ENCODE measurements around the gene ARHGEF17.

ARHGEF17 gene

DNA sequence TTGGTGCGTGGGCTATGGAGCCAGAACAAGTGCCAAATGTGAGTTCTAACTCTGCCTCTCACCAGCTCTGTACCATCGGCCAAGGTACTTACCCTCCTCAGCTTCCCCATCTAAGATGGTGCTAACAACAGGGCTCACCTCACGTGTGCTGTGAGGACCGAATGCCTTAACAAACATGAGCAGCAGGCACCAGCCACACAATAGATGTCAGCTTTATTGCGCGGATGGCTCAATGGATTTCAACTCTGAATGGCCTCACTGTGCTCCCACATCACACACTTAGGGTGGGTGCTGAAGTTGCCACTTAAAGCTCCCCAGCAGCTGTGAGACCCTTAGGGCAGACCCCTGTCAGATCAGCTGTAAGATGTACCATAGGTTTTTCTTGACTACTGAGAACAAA is 92.2 kb downstream of the ARHGEF17 start:
- ChIA-PET CTCF (interaction anchor here (0.9 to 14.0 kb wide), 9 partner anchors 9 to 260 kb away, joined by 3 to 248 read pairs (median 15); partner anchors contain the start of gene ARHGEF17), POLR2A (interaction anchor here (1.1 kb wide), 1 partner anchor 15 kb away, joined by 3 read pairs; no protein-coding TSS in a partner anchor)
- no peak for TF ChIP-seq CTCF (IDR thresholded peaks at IDR 0.05; ENCODE audit: insufficient read depth, low read length, missing control alignments)
- DNase-seq (ENCODE audit: low read depth, low spot score): no peak
- no peak overlapping the region for H3K4me3 ChIP-seq (ENCODE audit: low read depth, low read length)

DNA sequence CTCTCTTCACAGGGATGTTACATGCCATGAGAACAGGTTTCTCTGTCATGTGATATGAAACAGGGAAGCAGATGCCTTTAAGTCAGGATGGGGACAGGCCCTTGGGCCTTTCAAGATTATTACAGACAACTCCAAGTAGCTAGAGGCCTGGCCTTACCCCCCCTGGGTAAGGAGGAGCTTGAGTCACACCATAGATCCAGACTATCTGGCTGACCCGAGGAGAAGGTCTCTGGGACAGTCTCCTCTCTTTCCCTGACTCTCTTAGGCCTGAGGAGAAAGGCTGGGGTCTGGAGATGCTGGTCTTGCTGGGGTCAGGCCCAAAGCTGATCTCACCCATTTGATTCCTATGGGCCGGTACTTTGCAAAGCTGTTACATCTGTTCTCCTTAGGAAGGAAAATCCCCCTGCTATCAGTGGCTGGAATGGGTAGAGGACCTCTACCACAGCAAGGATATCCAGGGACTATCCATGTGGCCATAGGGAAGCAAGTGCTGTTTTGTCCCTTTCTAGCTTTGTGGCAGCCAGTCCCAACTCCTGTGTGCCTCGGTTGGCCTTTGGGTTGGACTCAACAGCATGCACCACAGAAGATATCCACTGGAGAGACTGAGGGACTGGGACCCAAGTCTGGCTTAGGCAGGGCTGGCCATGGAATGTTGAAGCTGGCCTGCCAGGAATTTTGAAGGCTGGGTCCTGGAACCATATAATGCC is 93.3 kb downstream of the ARHGEF17 start:
- H3K4me3 ChIP-seq (ENCODE audit: low read depth, low read length): no peak overlapping the region
- ChIA-PET POLR2A (no interaction called here), CTCF (interaction anchor here (1.1 to 14.0 kb wide), 13 partner anchors 8 to 280 kb away, joined by 3 to 248 read pairs (median 6); partner anchors contain the start of gene ARHGEF17)
- TF ChIP-seq CTCF (IDR thresholded peaks at IDR 0.05; ENCODE audit: insufficient read depth, low read length, missing control alignments): no peak
- DNase-seq (ENCODE audit: low read depth, low spot score): no peak

DNA sequence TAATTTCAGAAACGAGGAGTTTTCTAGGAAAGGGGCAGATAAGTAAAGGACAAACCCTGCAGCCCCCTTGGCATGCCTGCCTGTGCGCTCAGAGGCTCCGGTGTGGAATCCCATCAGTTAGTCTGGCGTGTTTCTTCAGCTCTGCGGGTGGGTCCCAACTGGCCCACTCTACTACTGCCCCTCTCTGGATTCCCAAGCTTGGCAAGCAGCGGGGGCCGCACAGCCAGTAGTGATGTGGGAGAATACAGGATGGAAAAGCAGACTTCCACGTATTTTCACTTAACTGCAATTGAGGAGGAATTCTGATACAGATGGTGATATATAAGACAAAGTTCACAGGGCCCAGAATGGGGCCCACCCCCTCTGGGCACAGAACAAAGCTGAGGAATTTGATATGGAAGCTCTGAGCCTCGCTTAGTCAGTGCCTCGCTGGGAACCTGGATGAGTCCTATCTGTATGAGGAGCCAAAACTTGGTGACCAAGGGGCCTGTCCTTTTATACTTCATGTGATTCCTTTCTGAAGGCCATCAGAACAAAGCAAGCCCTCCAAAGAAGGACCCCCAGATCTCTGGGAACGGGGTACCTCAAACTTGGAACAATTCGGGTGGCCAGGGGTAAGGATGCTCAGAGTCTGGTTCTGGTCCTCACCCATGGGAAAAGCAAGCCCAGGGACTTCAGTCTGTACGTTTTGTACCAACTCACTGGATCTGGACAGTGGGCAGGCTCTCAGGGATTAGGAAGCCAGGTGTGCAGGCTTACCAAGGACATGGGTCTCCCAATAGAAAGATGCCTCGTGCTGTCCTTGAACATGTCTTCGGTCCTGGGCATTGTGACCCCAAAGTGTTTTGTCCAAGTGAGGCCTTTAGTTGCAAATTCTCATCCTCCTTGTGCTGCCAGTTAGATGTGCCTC is 94.1 kb downstream of the ARHGEF17 start:
- no peak for TF ChIP-seq CTCF (IDR thresholded peaks at IDR 0.05; ENCODE audit: insufficient read depth, low read length, missing control alignments)
- ChIA-PET CTCF (interaction anchor here (1.1 to 14.0 kb wide), 13 partner anchors 8 to 279 kb away, joined by 3 to 248 read pairs (median 6); partner anchors contain the start of gene ARHGEF17), POLR2A (interaction anchor here (0.8 kb wide), 1 partner anchor 259 kb away, joined by 3 read pairs; no protein-coding TSS in a partner anchor)
- H3K4me3 ChIP-seq (ENCODE audit: low read depth, low read length): no peak overlapping the region
- no peak for DNase-seq (ENCODE audit: low read depth, low spot score)

DNA sequence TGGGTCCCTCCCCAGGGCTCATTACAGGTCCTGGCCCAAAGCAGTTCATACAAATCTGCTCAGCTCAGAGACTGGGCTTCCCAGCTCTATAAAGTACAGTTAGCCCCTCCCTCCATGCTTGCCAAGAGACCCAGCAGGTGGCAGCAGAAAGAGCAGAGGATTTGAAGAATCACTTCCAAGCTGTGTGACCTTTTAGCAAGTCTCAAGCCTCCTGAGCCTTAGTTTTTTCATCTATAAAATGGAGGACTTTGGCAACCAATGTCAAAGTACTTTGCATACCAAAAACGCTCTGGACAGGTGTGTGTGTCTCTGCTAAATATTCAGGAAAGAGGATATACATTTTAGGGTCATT is 94.7 kb downstream of the ARHGEF17 start:
- POLR2A ChIA-PET: interaction anchor here (0.8 kb wide), 1 partner anchor 258 kb away, joined by 3 read pairs; no protein-coding TSS in a partner anchor
- CTCF ChIA-PET: interaction anchor here (1.3 to 14.0 kb wide), 9 partner anchors 7 to 269 kb away, joined by 3 to 248 read pairs (median 22); no protein-coding TSS in a partner anchor
- H3K4me3 ChIP-seq (ENCODE audit: low read depth, low read length): no peak overlapping the region
- DNase-seq (ENCODE audit: low read depth, low spot score): no peak
- TF ChIP-seq CTCF (IDR thresholded peaks at IDR 0.05; ENCODE audit: insufficient read depth, low read length, missing control alignments): peak; percentile 29

GRCh38 chr11:73403541-73403940 is 95.5 kb downstream of the ARHGEF17 start:
- ChIA-PET POLR2A (no interaction called here), CTCF (interaction anchor here (0.6 to 14.0 kb wide), 12 partner anchors 11 to 265 kb away, joined by 3 to 248 read pairs (median 4); no protein-coding TSS in a partner anchor)
- no peak overlapping the region for H3K4me3 ChIP-seq (ENCODE audit: low read depth, low read length)
- no peak for DNase-seq (ENCODE audit: low read depth, low spot score)
- TF ChIP-seq CTCF (IDR thresholded peaks at IDR 0.05; ENCODE audit: insufficient read depth, low read length, missing control alignments): no peak

Data from AG04449 (cell line).